CD14-positive monocyte (primary cell): Measurements from ENCODE around the gene UBE2O. TPM values are rescaled to one million over a fixed set of nuclear protein-coding genes. Genes with fewer than 3 reads are reported as not detected.

Experiments
- DNase-seq, 3 donors: peaks; one replicate each; pipeline ENCODE4 v3.0.0-alpha.2; 2011 to 2022
- H2AFZ ChIP-seq: 2 replicates; pipeline ENCODE4 v1.6.0; 2012; ENCODE audit warnings: mild to moderate bottlenecking, low read depth, low read length, inconsistent platforms; ENCODE audit not compliant: insufficient read depth, poor library complexity, severe bottlenecking
- H3K27ac ChIP-seq, 2 donors: 1 replicate in 1 of 2; 2 replicates in 1 of 2; pipeline ENCODE4 v1.5.1; 2012 to 2013; ENCODE audit warnings: low read length in 2 of 2, control low read depth in 1 of 2, inconsistent platforms in 1 of 2, low read depth in 1 of 2, mild to moderate bottlenecking in 1 of 2
- H3K27me3 ChIP-seq, 2 donors: one replicate each; pipeline versions ENCODE4 v1.6.0 to v1.6.1; 2011 to 2013; ENCODE audit warnings: low read length in 2 of 2; ENCODE audit not compliant: control insufficient read depth in 2 of 2, insufficient read depth in 2 of 2
- H3K36me3 ChIP-seq, 2 donors: replicated peaks in 1 of 2; 1 replicate in 1 of 2; 2 replicates in 1 of 2; pipeline versions ENCODE4 v1.5.1 to v1.6.1; 2012 to 2013; ENCODE audit warnings: low read length in 2 of 2, control low read depth in 1 of 2, inconsistent platforms in 1 of 2, mild to moderate bottlenecking in 1 of 2; ENCODE audit not compliant: insufficient read depth in 2 of 2, control insufficient read depth in 1 of 2
- H3K4me1 ChIP-seq, 2 donors: 1 replicate in 1 of 2; 2 replicates in 1 of 2; pipeline versions ENCODE4 v1.5.1 to v1.6.1; 2012 to 2013; ENCODE audit warnings: low read length in 2 of 2, control low read depth in 1 of 2, inconsistent platforms in 1 of 2, mild to moderate bottlenecking in 1 of 2, moderate library complexity in 1 of 2; ENCODE audit not compliant: insufficient read depth in 2 of 2, control insufficient read depth in 1 of 2
- H3K4me2 ChIP-seq: replicated peaks from 2 replicates; pipeline ENCODE3; 2012; ENCODE audit warnings: low read length, moderate library complexity, mild to moderate bottlenecking; ENCODE audit not compliant: poor library complexity, severe bottlenecking; ENCODE audit errors: extremely low read depth
- H3K4me3 ChIP-seq, 3 experiments: fragments of 200-600 bp in 1 of 3; sonication (generic) in 1 of 3; replicated peaks in 1 of 3; 1 replicate in 2 of 3; 2 replicates in 1 of 3; pipeline ENCODE4 v1.5.1; 2011 to 2013; ENCODE audit warnings: low read length in 3 of 3, mild to moderate bottlenecking in 3 of 3, control low read depth in 2 of 3, low read depth in 2 of 3, inconsistent platforms in 1 of 3, moderate library complexity in 1 of 3
- H3K79me2 ChIP-seq: 2 replicates; pipeline ENCODE4 v1.6.0; 2012; ENCODE audit warnings: mild to moderate bottlenecking, control low read depth, inconsistent platforms, low read length, moderate library complexity; ENCODE audit not compliant: insufficient read depth
- H3K9ac ChIP-seq: 2 replicates; pipeline ENCODE4 v1.6.0; 2017; ENCODE audit warnings: low read length, mild to moderate bottlenecking; ENCODE audit not compliant: insufficient read depth, poor library complexity, severe bottlenecking
- H3K9me3 ChIP-seq, 2 donors: replicated peaks in 1 of 2; 1 replicate in 1 of 2; 2 replicates in 1 of 2; pipeline versions ENCODE4 v1.5.1 to v1.6.1; 2012 to 2013; ENCODE audit warnings: low read length in 2 of 2, control low read depth in 1 of 2; ENCODE audit not compliant: control insufficient read depth in 1 of 2, insufficient read depth in 1 of 2
- H4K20me1 ChIP-seq: 2 replicates; pipeline ENCODE4 v1.6.0; 2012; ENCODE audit warnings: mild to moderate bottlenecking, low read length, control low read depth, moderate library complexity; ENCODE audit not compliant: insufficient read depth
- H3K27ac Mint-ChIP-seq, 7 donors: one replicate each; pipeline ENCODE4 v1.8.0; 2020; ENCODE audit warnings: mild to moderate bottlenecking in 7 of 7, mixed read lengths in 7 of 7, moderate library complexity in 6 of 7, inconsistent platforms in 2 of 7
- H3K27me3 Mint-ChIP-seq, 3 donors: one replicate each; pipeline ENCODE4 v1.8.0; 2021 to 2022; ENCODE audit warnings: low read depth in 3 of 3, mild to moderate bottlenecking in 3 of 3, mixed read lengths in 3 of 3, moderate library complexity in 3 of 3, inconsistent platforms in 1 of 3
- H3K36me3 Mint-ChIP-seq, 2 donors: one replicate each; pipeline ENCODE4 v1.8.0; 2020; ENCODE audit warnings: mixed read lengths in 2 of 2, inconsistent platforms in 1 of 2, mild to moderate bottlenecking in 1 of 2
- H3K4me1 Mint-ChIP-seq: one replicate; pipeline ENCODE4 v1.8.0; 2020; ENCODE audit warnings: mild to moderate bottlenecking, mixed read lengths
- H3K4me3 Mint-ChIP-seq, 2 donors: one replicate each; pipeline ENCODE4 v1.8.0; 2020; ENCODE audit warnings: mild to moderate bottlenecking in 2 of 2, mixed read lengths in 2 of 2, moderate library complexity in 1 of 2
- H3K9me3 Mint-ChIP-seq, 7 donors: one replicate each; pipeline ENCODE4 v1.8.0; 2020 to 2022; ENCODE audit warnings: mixed read lengths in 7 of 7, mild to moderate bottlenecking in 6 of 7, moderate library complexity in 6 of 7, inconsistent platforms in 2 of 7
- WGBS: methylation state at CpG from one replicate; pipeline ENCODE4 v1.1.5; 2013; ENCODE audit warnings: missing lambda C conversion rate; ENCODE audit not compliant: insufficient coverage; 5-methylcytosine and 5-hydroxymethylcytosine counted together
- intact Hi-C, 2 donors: fragments of 100-400 bp; cut with micrococcal nuclease; formaldehyde crosslinking; loops; one replicate each; pipeline versions ENCODE4 v1.15.0 to v1.15.1; 2023
- polyA plus RNA-seq, 3 donors: library from polyadenylated mRNA; depleted of rRNA in 1 of 3; unstranded in 2 of 3; stranded (reverse) in 1 of 3; fragments of 300-500 nt in 2 of 3; fragments of >200 nt in 1 of 3; fragmentation: Illumina TruSeq in 2 of 3; gene quantifications; 1 replicate in 2 of 3; 2 replicates in 1 of 3; pipeline ENCODE4 v1.2.3, GENCODE V29; 2012 to 2021
- TF ChIP-seq, protein P1 (sequence below): fragments of 200-600 bp; IDR thresholded peaks from one replicate; pipeline ENCODE4 v1.8.0; 2022; ENCODE audit warnings: antibody characterized with exemption, mild to moderate bottlenecking

UBE2O gene
- polyA plus RNA-seq, 3 donors, result 1.3 to 15.1 (median 4.5) TPM

- Histone ChIP-seq H3K9ac (no peak overlapping the region), H4K20me1 (peaks cover 7% of the 10 kb centered on the region), H3K4me1 (peaks cover 33 to 34% of the 10 kb centered on the region in 2 donors), H3K27me3 (no peaks in the 10 kb centered on the region), H3K36me3 (peaks cover 69 to 81% of the 10 kb centered on the region in 2 donors), H3K27ac (no peak overlapping the region), H3K4me3 (no peak overlapping the region), H3K9me3 (no peaks in the 10 kb centered on the region), H2AFZ (no peak overlapping the region), H3K4me2 (no peak overlapping the region), H3K79me2 (peaks cover 8% of the 10 kb centered on the region)
- intact Hi-C loops, result no loop called here
- H3K36me3 Mint-ChIP-seq, result peaks cover 77 to 91% of the 10 kb centered on the region in 2 donors
- H3K27ac Mint-ChIP-seq, result peak overlapping the region in 1 of 7 donors; percentile 14
- DNase-seq, result no peak
- H3K9me3 Mint-ChIP-seq, result peaks cover 0 to 2% (median 0%) of the 10 kb centered on the region in 7 donors
- WGBS, result 92% methylated on average over 12 of the region's 15 CpGs
- H3K27me3 Mint-ChIP-seq, result peaks cover 0 to 5% (median 0%) of the 10 kb centered on the region in 3 donors
- peaks cover 29% of the 10 kb centered on the region for H3K4me1 Mint-ChIP-seq
- TF ChIP-seq, protein P1, sequence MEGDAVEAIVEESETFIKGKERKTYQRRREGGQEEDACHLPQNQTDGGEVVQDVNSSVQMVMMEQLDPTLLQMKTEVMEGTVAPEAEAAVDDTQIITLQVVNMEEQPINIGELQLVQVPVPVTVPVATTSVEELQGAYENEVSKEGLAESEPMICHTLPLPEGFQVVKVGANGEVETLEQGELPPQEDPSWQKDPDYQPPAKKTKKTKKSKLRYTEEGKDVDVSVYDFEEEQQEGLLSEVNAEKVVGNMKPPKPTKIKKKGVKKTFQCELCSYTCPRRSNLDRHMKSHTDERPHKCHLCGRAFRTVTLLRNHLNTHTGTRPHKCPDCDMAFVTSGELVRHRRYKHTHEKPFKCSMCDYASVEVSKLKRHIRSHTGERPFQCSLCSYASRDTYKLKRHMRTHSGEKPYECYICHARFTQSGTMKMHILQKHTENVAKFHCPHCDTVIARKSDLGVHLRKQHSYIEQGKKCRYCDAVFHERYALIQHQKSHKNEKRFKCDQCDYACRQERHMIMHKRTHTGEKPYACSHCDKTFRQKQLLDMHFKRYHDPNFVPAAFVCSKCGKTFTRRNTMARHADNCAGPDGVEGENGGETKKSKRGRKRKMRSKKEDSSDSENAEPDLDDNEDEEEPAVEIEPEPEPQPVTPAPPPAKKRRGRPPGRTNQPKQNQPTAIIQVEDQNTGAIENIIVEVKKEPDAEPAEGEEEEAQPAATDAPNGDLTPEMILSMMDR, result no peak
- H3K4me3 Mint-ChIP-seq, result no peak overlapping the region
Measured at GRCh38 chr17:76477576-76477975, 24.6 kb upstream of the UBE2O start.

DNA sequence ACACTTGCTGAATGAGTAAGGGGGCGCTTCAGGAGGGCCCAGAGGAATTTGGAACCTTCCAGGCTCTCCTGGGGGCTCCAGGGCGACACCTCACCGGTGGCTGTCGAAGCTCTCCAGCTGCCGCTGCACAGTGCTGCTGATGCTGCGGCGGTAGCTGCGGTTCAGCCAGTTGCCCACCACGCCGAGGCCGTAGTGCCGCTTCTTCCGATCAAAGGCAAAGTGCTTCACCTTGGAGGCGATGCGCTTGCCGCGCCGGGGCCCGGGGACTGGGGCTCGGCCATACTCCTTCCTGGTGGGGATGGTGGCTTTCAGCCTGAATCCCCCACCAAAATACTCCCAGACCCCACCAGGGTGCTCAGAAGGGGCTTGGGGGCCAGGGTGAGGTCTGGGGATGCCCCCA lies 23.8 kb upstream of the UBE2O start:
- TF ChIP-seq, protein P1, result no peak
- H4K20me1 ChIP-seq, result peaks cover 7% of the 10 kb centered on the region
- H3K4me1 ChIP-seq, result peaks cover 24 to 25% of the 10 kb centered on the region in 2 donors
- H3K9me3 ChIP-seq, result no peaks in the 10 kb centered on the region
- no peak overlapping the region for H3K4me3 ChIP-seq
- intact Hi-C loops, result no loop called here
- H3K79me2 ChIP-seq, result peaks cover 3% of the 10 kb centered on the region
- DNase-seq, result no peak
- peaks cover 0 to 7% (median 0%) of the 10 kb centered on the region in 3 donors for H3K27me3 Mint-ChIP-seq
- H3K4me2 ChIP-seq, result no peak overlapping the region
- H3K9ac ChIP-seq, result no peak overlapping the region
- peaks cover 77 to 90% of the 10 kb centered on the region in 2 donors for H3K36me3 ChIP-seq
- H2AFZ ChIP-seq, result no peak overlapping the region
- H3K9me3 Mint-ChIP-seq, result peaks cover 0 to 2% (median 0%) of the 10 kb centered on the region in 7 donors
- 97% methylated on average over 13 of the region's 20 CpGs for WGBS
- H3K27ac Mint-ChIP-seq, result peak overlapping the region in 2 of 7 donors; percentile 23 to 52
- H3K27ac ChIP-seq, result no peak overlapping the region
- no peaks in the 10 kb centered on the region for H3K27me3 ChIP-seq
- H3K4me3 Mint-ChIP-seq, result no peak overlapping the region
- peaks cover 81 to 95% of the 10 kb centered on the region in 2 donors for H3K36me3 Mint-ChIP-seq
- peaks cover 22% of the 10 kb centered on the region for H3K4me1 Mint-ChIP-seq
